IMR-90 (cell line): ENCODE data around the gene DIRAS2. TPM values are rescaled to one million over a fixed set of nuclear protein-coding genes. Genes with fewer than 3 reads are reported as not detected.

Experiments used
- ATAC-seq: fragments of 200-7000 bp; cut with Tn5 transposase; 2 replicates; pipeline ENCODE4 v1.9.1; 2020; ENCODE audit warnings: low read depth, mild to moderate bottlenecking, moderate library complexity
- BruUV-seq: library from RNA; stranded (reverse); fragments of 400-500 nt; replicated peaks from 2 replicates; lab custom pipeline; 2021; lab: Mats Ljungman, UMichigan
- CTCF ChIA-PET: fragments of 300-600 bp; formaldehyde crosslinking; extraction: SDS; loops from one replicate; lab custom pipeline; 2021; ENCODE audit warnings: antibody characterized with exemption; lab: Yijun Ruan, JAX
- POLR2A ChIA-PET: fragments of 300-600 bp; sonication (Branson Sonifier 250); formaldehyde crosslinking; loops from one replicate; lab custom pipeline; 2022; ENCODE audit warnings: antibody characterized with exemption; ENCODE audit not compliant: unreplicated experiment; lab: Charles Lee
- DNase-seq: peaks from one replicate; pipeline ENCODE4 v3.0.0; 2013
- H2AFZ ChIP-seq: replicated peaks from 2 replicates; pipeline ENCODE3; 2013; ENCODE audit warnings: low read length, mild to moderate bottlenecking; ENCODE audit not compliant: poor library complexity
- H2AK5ac ChIP-seq: 2 replicates; pipeline ENCODE4 v1.6.1; 2013; ENCODE audit warnings: low read depth, low read length, inconsistent platforms
- H2AK9ac ChIP-seq: replicated peaks from 2 replicates; pipeline ENCODE3; 2013; ENCODE audit warnings: mild to moderate bottlenecking, low read depth, low read length, moderate library complexity; ENCODE audit not compliant: poor library complexity
- H2BK120ac ChIP-seq: 2 replicates; pipeline ENCODE4 v1.6.1; 2013; ENCODE audit warnings: low read depth, low read length, inconsistent platforms
- H2BK15ac ChIP-seq: 3 replicates; pipeline ENCODE4 v1.6.1; 2013; ENCODE audit warnings: low read depth, low read length, inconsistent platforms
- H2BK20ac ChIP-seq: 2 replicates; pipeline ENCODE4 v1.6.1; 2013; ENCODE audit warnings: low read depth, mild to moderate bottlenecking, inconsistent platforms, low read length, moderate library complexity
- H2BK5ac ChIP-seq: 2 replicates; pipeline ENCODE4 v1.6.1; 2013; ENCODE audit warnings: mild to moderate bottlenecking, low read depth, low read length, inconsistent platforms; ENCODE audit not compliant: poor library complexity, severe bottlenecking
- H3K14ac ChIP-seq: replicated peaks from 2 replicates; pipeline ENCODE4 v1.6.1; 2013; ENCODE audit warnings: low read depth, low read length, inconsistent platforms
- H3K18ac ChIP-seq: 2 replicates; pipeline ENCODE4 v1.6.1; 2013; ENCODE audit warnings: low read depth, low read length, control low read depth
- H3K23ac ChIP-seq: 2 replicates; pipeline ENCODE4 v1.6.1; 2013; ENCODE audit warnings: low read depth, low read length, inconsistent platforms
- H3K27ac ChIP-seq: 2 replicates; pipeline ENCODE4 v1.5.1; 2013; ENCODE audit warnings: mild to moderate bottlenecking, control low read depth, low read length; ENCODE audit not compliant: insufficient read depth
- H3K27me3 ChIP-seq: 2 replicates; pipeline ENCODE4 v1.6.1; 2013; ENCODE audit warnings: low read length; ENCODE audit not compliant: control insufficient read depth, insufficient read depth
- H3K36me3 ChIP-seq: 2 replicates; pipeline ENCODE4 v1.6.1; 2013; ENCODE audit warnings: low read length, mixed read lengths; ENCODE audit not compliant: control insufficient read depth, insufficient read depth
- H3K4ac ChIP-seq: 2 replicates; pipeline ENCODE4 v1.6.1; 2013; ENCODE audit warnings: low read depth, low read length, inconsistent platforms
- H3K4me1 ChIP-seq: 2 replicates; pipeline ENCODE4 v1.6.1; 2013; ENCODE audit warnings: low read length, mixed read lengths; ENCODE audit not compliant: control insufficient read depth, insufficient read depth
- H3K4me2 ChIP-seq: 2 replicates; pipeline ENCODE4 v1.6.1; 2013; ENCODE audit warnings: low read depth, mild to moderate bottlenecking, control low read depth, low read length, moderate library complexity
- H3K4me3 ChIP-seq: 2 replicates; pipeline ENCODE4 v1.5.1; 2013; ENCODE audit warnings: low read depth, mild to moderate bottlenecking, control low read depth, low read length, moderate library complexity; ENCODE audit not compliant: insufficient read depth
- H3K56ac ChIP-seq: 2 replicates; pipeline ENCODE4 v1.6.1; 2013; ENCODE audit warnings: low read length, inconsistent platforms; ENCODE audit not compliant: insufficient read depth; ENCODE audit errors: extremely low read depth
- H3K79me1 ChIP-seq, 2 experiments: 2 replicates each; pipeline ENCODE4 v1.6.1; 2013; ENCODE audit warnings: low read length in 2 of 2, inconsistent platforms in 1 of 2, low read depth in 1 of 2
- H3K9ac ChIP-seq: 2 replicates; pipeline ENCODE4 v1.6.1; 2013; ENCODE audit warnings: low read depth, low read length, control low read depth
- H3K9me1 ChIP-seq: 2 replicates; pipeline ENCODE4 v1.6.1; 2013; ENCODE audit warnings: low read length, inconsistent platforms; ENCODE audit not compliant: insufficient read depth
- H3K9me3 ChIP-seq: 2 replicates; pipeline ENCODE4 v1.6.1; 2013; ENCODE audit warnings: low read length; ENCODE audit not compliant: control insufficient read depth, insufficient read depth
- H4K20me1 ChIP-seq: 2 replicates; pipeline ENCODE4 v1.6.1; 2013; ENCODE audit warnings: low read length, inconsistent platforms; ENCODE audit not compliant: insufficient read depth
- H4K5ac ChIP-seq: 2 replicates; pipeline ENCODE4 v1.6.1; 2013; ENCODE audit warnings: mild to moderate bottlenecking, low read depth, low read length, control low read depth
- H4K8ac ChIP-seq, 2 experiments: 2 replicates each; pipeline ENCODE4 v1.6.1; 2013; ENCODE audit warnings: low read depth in 2 of 2, low read length in 2 of 2, control low read depth in 1 of 2, inconsistent platforms in 1 of 2
- H4K91ac ChIP-seq: 2 replicates; pipeline ENCODE4 v1.6.1; 2013; ENCODE audit warnings: low read depth, low read length, inconsistent platforms; ENCODE audit not compliant: insufficient read depth
- MAFK ChIP-seq: IDR thresholded peaks from 2 replicates; pipeline ENCODE4 v1.6.1; 2012; ENCODE audit warnings: low read depth, low read length, improper control_type of control experiment
- SMC3 ChIP-seq: fragments of 150-350 bp; IDR thresholded peaks from 2 replicates; pipeline ENCODE4 v1.6.1; 2016; ENCODE audit warnings: low read depth, mild to moderate bottlenecking, antibody characterized with exemption, low read length, moderate library complexity
- WGBS, 2 experiments: methylation state at CpG; one replicate each; pipeline versions ENCODE4 v1.1.5 to v1.1.7; 2013; ENCODE audit warnings: missing lambda C conversion rate in 2 of 2; ENCODE audit not compliant: insufficient read length in 1 of 2; ENCODE audit errors: extremely low coverage in 2 of 2; 5-methylcytosine and 5-hydroxymethylcytosine counted together
- dilution Hi-C: fragments of 300-500 bp; cut with HindIII; formaldehyde crosslinking; loops from one replicate; pipeline ENCODE4 v1.14.3; 2018; ENCODE audit warnings: low sequenced_read_pairs; ENCODE audit not compliant: unreplicated experiment
- in situ Hi-C: fragments of 300-500 bp; cut with MboI; formaldehyde crosslinking; loops from 3 replicates; pipeline ENCODE4 v1.14.3; 2019; ENCODE audit warnings: low sequenced_read_pairs, inconsistent platforms, mixed read lengths
- intact Hi-C: fragments of 100-400 bp; cut with micrococcal nuclease; formaldehyde crosslinking; loops from 2 replicates; pipeline ENCODE4 v1.10.0; 2022
- polyA plus RNA-seq, 3 experiments: library from polyadenylated mRNA; depleted of rRNA; stranded (reverse); fragments of >200 nt; gene quantifications; 2 replicates each; pipeline ENCODE4 v1.2.3, GENCODE V29; 2012; ENCODE audit warnings: low replicate concordance in 1 of 3
- total RNA-seq: library from RNA; depleted of rRNA; stranded (reverse); fragments of >200 nt; gene quantifications from 2 replicates; pipeline ENCODE4 v1.2.3, GENCODE V29; 2012

The DIRAS2 gene
- total and polyA plus RNA-seq, 2 of the 4 experiments (the other 2 are of a cell fraction): not detected

- dilution Hi-C loops: no loop called here
- no peak overlapping the region for H4K8ac ChIP-seq
- H3K27ac ChIP-seq: no peak overlapping the region
- H3K9ac ChIP-seq: no peak overlapping the region
- no peak overlapping the region for H2BK15ac ChIP-seq
- H3K18ac ChIP-seq: no peak overlapping the region
- H2BK5ac ChIP-seq: no peak overlapping the region
- POLR2A ChIA-PET: no interaction called here
- CTCF ChIA-PET: no interaction called here
- H3K27me3 ChIP-seq: no peaks in the 10 kb centered on the region; the same call in 1 of the 2 replicates
- no TSS peak for BruUV-seq
- H3K9me1 ChIP-seq: no peaks in the 10 kb centered on the region
- H3K56ac ChIP-seq: no peak overlapping the region
- no peaks in the 10 kb centered on the region for H4K20me1 ChIP-seq
- no peak overlapping the region for H2AK9ac ChIP-seq
- DNase-seq: no peak
- H3K23ac ChIP-seq: no peak overlapping the region
- H4K5ac ChIP-seq: no peak overlapping the region
- H4K91ac ChIP-seq: no peak overlapping the region
- ATAC-seq: no peak
- no peak overlapping the region for H2AK5ac ChIP-seq
- H3K4me2 ChIP-seq: no peak overlapping the region
- no peak overlapping the region for H3K4me3 ChIP-seq
- H3K9me3 ChIP-seq: no peaks in the 10 kb centered on the region
- TF ChIP-seq SMC3: no peak
- peak; percentile 31 for TF ChIP-seq MAFK
- in situ Hi-C loops: no loop called here
- intact Hi-C loops: no loop called here
- WGBS, 2 experiments: no CpG with 5 or more reads among the region's 10 CpGs
- no peak overlapping the region for H2BK20ac ChIP-seq
- no peak overlapping the region for H2BK120ac ChIP-seq
- no peaks in the 10 kb centered on the region for H3K4me1 ChIP-seq
- H3K36me3 ChIP-seq: no peaks in the 10 kb centered on the region
- no peak overlapping the region for H3K14ac ChIP-seq
- H2AFZ ChIP-seq: no peak overlapping the region
- H3K79me1 ChIP-seq: no peaks in the 10 kb centered on the region
- H3K4ac ChIP-seq: no peak overlapping the region
Measured at GRCh38 chr9:90607701-90608516, 34.7 kb downstream of the DIRAS2 start.
